Measurements from ENCODE around the gene RUNX1. TPM values are rescaled to one million over a fixed set of nuclear protein-coding genes. Genes with fewer than 3 reads are reported as not detected.

The RUNX1 gene
- total RNA-seq, 1 experiment from 2014 or later: 95.4 TPM

- no peaks in the 10 kb centered on the region for H3K27me3 Mint-ChIP-seq (ENCODE audit: unreplicated experiment)
- no peak for TF ChIP-seq CTCF (IDR thresholded peaks at IDR 0.05; ENCODE audit: unreplicated experiment)
- CTCF ChIA-PET: interaction anchor here (0.7 kb wide), 1 partner anchor 611 kb away, joined by 5 read pairs; no protein-coding TSS in a partner anchor
- H3K9me3 Mint-ChIP-seq (ENCODE audit: low read depth, unreplicated experiment): no peaks in the 10 kb centered on the region
- BruUV-seq (replicated peaks): no TSS peak
- intact Hi-C loops (cut with micrococcal nuclease; ENCODE audit: unreplicated experiment): no loop called here
- H3K4me1 Mint-ChIP-seq (ENCODE audit: low read depth, unreplicated experiment): peaks cover 8% of the 10 kb centered on the region
- H3K27ac Mint-ChIP-seq (ENCODE audit: unreplicated experiment): no peak overlapping the region
- no peak overlapping the region for H3K4me3 Mint-ChIP-seq (ENCODE audit: low read depth, unreplicated experiment)
- H3K36me3 Mint-ChIP-seq (ENCODE audit: insufficient read depth, unreplicated experiment): peaks cover 5% of the 10 kb centered on the region
- no peak for DNase-seq
These were observed 49.6 kb downstream of the RUNX1 start for GRCh38 chr21:34999397-34999941.

- DNase-seq: no peak
- CTCF ChIA-PET: no interaction called here
- no peaks in the 10 kb centered on the region for H3K9me3 Mint-ChIP-seq (ENCODE audit: low read depth, unreplicated experiment)
- BruUV-seq (replicated peaks): no TSS peak
- no peak overlapping the region for H3K27ac Mint-ChIP-seq (ENCODE audit: unreplicated experiment)
- peaks cover 8% of the 10 kb centered on the region for H3K4me1 Mint-ChIP-seq (ENCODE audit: low read depth, unreplicated experiment)
- TF ChIP-seq CTCF (IDR thresholded peaks at IDR 0.05; ENCODE audit: unreplicated experiment): no peak
- intact Hi-C loops (cut with micrococcal nuclease; ENCODE audit: unreplicated experiment): no loop called here
- peaks cover 5% of the 10 kb centered on the region for H3K36me3 Mint-ChIP-seq (ENCODE audit: insufficient read depth, unreplicated experiment)
- H3K27me3 Mint-ChIP-seq (ENCODE audit: unreplicated experiment): no peaks in the 10 kb centered on the region
- no peak overlapping the region for H3K4me3 Mint-ChIP-seq (ENCODE audit: low read depth, unreplicated experiment)
These were observed 50.9 kb downstream of the RUNX1 start for GRCh38 chr21:34998176-34998575.

- CTCF ChIA-PET: no interaction called here
- intact Hi-C loops (cut with micrococcal nuclease; ENCODE audit: unreplicated experiment): no loop called here
- Mint-ChIP-seq H3K36me3 (ENCODE audit: insufficient read depth, unreplicated experiment) (peaks cover 5% of the 10 kb centered on the region), H3K9me3 (ENCODE audit: low read depth, unreplicated experiment) (no peaks in the 10 kb centered on the region), H3K4me1 (ENCODE audit: low read depth, unreplicated experiment) (peaks cover 8% of the 10 kb centered on the region), H3K27ac (ENCODE audit: unreplicated experiment) (no peak overlapping the region), H3K27me3 (ENCODE audit: unreplicated experiment) (no peaks in the 10 kb centered on the region), H3K4me3 (ENCODE audit: low read depth, unreplicated experiment) (no peak overlapping the region)
- TF ChIP-seq CTCF (IDR thresholded peaks at IDR 0.05; ENCODE audit: unreplicated experiment): no peak
- DNase-seq: no peak
- no TSS peak for BruUV-seq (replicated peaks)
These were observed 51.8 kb downstream of the RUNX1 start for GRCh38 chr21:34997294-34997693.

GRCh38 chr21:34996304-34997101 is 52.6 kb downstream of the RUNX1 start:
- Mint-ChIP-seq H3K4me3 (ENCODE audit: low read depth, unreplicated experiment) (no peak overlapping the region), H3K9me3 (ENCODE audit: low read depth, unreplicated experiment) (no peaks in the 10 kb centered on the region), H3K27me3 (ENCODE audit: unreplicated experiment) (no peaks in the 10 kb centered on the region), H3K36me3 (ENCODE audit: insufficient read depth, unreplicated experiment) (peaks cover 5% of the 10 kb centered on the region), H3K4me1 (ENCODE audit: low read depth, unreplicated experiment) (peaks cover 8% of the 10 kb centered on the region), H3K27ac (ENCODE audit: unreplicated experiment) (no peak overlapping the region)
- intact Hi-C loops (cut with micrococcal nuclease; ENCODE audit: unreplicated experiment): no loop called here
- no peak for TF ChIP-seq CTCF (IDR thresholded peaks at IDR 0.05; ENCODE audit: unreplicated experiment)
- CTCF ChIA-PET: no interaction called here
- DNase-seq: no peak
- no TSS peak for BruUV-seq (replicated peaks)
